HepG2 (cell line): ENCODE results near the gene NEDD8. TPM values are rescaled to one million over a fixed set of nuclear protein-coding genes. Genes with fewer than 3 reads are reported as not detected.
A peak's percentile ranks its signal among the peaks of the same experiment; 100 is the strongest.

ENCODE experiments used
- ATAC-seq: fragments of 200-7000 bp; cut with Tn5 transposase; 3 replicates; pipeline ENCODE4 v1.9.1; 2020; ENCODE audit warnings: mild to moderate bottlenecking, moderate library complexity
- BruUV-seq: library from RNA; stranded (reverse); fragments of 400-500 nt; replicated peaks from 2 replicates; lab custom pipeline; 2021; lab: Mats Ljungman, UMichigan
- CTCF ChIA-PET: fragments of 300-600 bp; formaldehyde crosslinking; extraction: SDS; loops from one replicate; lab custom pipeline; 2021; ENCODE audit warnings: low total read pairs, inconsistent platforms, low intra/inter-chr PET ratio; lab: Yijun Ruan, JAX
- POLR2A ChIA-PET: fragments of 350-600 bp; sonication (Branson Sonifier 250); formaldehyde crosslinking; loops from one replicate; lab custom pipeline; 2020; ENCODE audit warnings: antibody characterized with exemption, inconsistent platforms; lab: Yijun Ruan, JAX
- DNase-seq: peaks from one replicate; pipeline ENCODE4 v3.0.0-alpha.2; 2015; ENCODE audit warnings: low spot score
- FAIRE-seq: peaks from 3 replicates; lab custom pipeline; 2011; peaks lifted over from hg19 to GRCh38; lab: Jason Lieb, UNC
- H2AFZ ChIP-seq: one replicate; pipeline ENCODE4 v1.6.1; 2011; ENCODE audit warnings: low read length, inconsistent platforms
- H3K27ac ChIP-seq: fragments of 300-600 bp; 3 replicates; pipeline ENCODE4 v1.8.0; 2011; ENCODE audit warnings: mixed run types, mild to moderate bottlenecking, mixed read lengths, low read length, inconsistent platforms; ENCODE audit not compliant: insufficient read depth; ENCODE audit errors: extremely low read length
- H3K27me3 ChIP-seq, 2 experiments: fragments of 200-600 bp in 1 of 2; 2 replicates in 1 of 2; 3 replicates in 1 of 2; pipeline versions ENCODE4 v1.6.0 to v1.8.0; 2011; ENCODE audit warnings: low read length in 2 of 2, mild to moderate bottlenecking in 2 of 2, moderate library complexity in 2 of 2, inconsistent platforms in 1 of 2; ENCODE audit not compliant: insufficient read depth in 2 of 2, control insufficient read depth in 1 of 2
- H3K36me3 ChIP-seq, 2 experiments: fragments of 200-600 bp in 1 of 2; replicated peaks in 1 of 2; 2 replicates in 1 of 2; 3 replicates in 1 of 2; pipeline versions ENCODE4 v1.5.1 to v1.8.0; 2011; ENCODE audit warnings: low read length in 2 of 2, inconsistent platforms in 1 of 2; ENCODE audit not compliant: insufficient read depth in 2 of 2, control insufficient read depth in 1 of 2
- H3K4me1 ChIP-seq: 2 replicates; pipeline ENCODE4 v1.5.1; 2012; ENCODE audit warnings: low read length, inconsistent platforms; ENCODE audit not compliant: insufficient read depth
- H3K4me2 ChIP-seq: 2 replicates; pipeline ENCODE4 v1.6.0; 2011; ENCODE audit warnings: low read depth, low read length, inconsistent platforms
- H3K4me3 ChIP-seq, 3 experiments: fragments of 200-600 bp in 1 of 3; sonication (generic), shearing (Covaris generic) in 1 of 3; replicated peaks in 1 of 3; 2 replicates each; pipeline ENCODE4 v1.5.1; 2011 to 2016; ENCODE audit warnings: low read length in 3 of 3, inconsistent platforms in 2 of 3, low read depth in 2 of 3, mild to moderate bottlenecking in 2 of 3, control low read depth in 1 of 3, mixed read lengths in 1 of 3; ENCODE audit not compliant: insufficient read depth in 1 of 3
- H3K79me2 ChIP-seq: one replicate; pipeline ENCODE4 v1.6.1; 2011; ENCODE audit warnings: low read length, inconsistent platforms; ENCODE audit not compliant: insufficient read depth
- H3K9ac ChIP-seq: 2 replicates; pipeline ENCODE4 v1.6.0; 2011; ENCODE audit warnings: mild to moderate bottlenecking, low read depth, low read length, inconsistent platforms; ENCODE audit not compliant: insufficient read depth
- H3K9me3 ChIP-seq: 2 replicates; pipeline ENCODE4 v1.5.1; 2012; ENCODE audit warnings: mild to moderate bottlenecking, low read length
- H4K20me1 ChIP-seq: 2 replicates; pipeline ENCODE4 v1.6.0; 2011; ENCODE audit warnings: inconsistent platforms, mild to moderate bottlenecking, low read length, moderate library complexity; ENCODE audit not compliant: insufficient read depth
- ADNP ChIP-seq: sonication (generic); formaldehyde crosslinking; IDR thresholded peaks from 2 replicates; pipeline ENCODE4 v1.4.0; 2020; ENCODE audit warnings: missing genetic modification reagents
- DMAP1 ChIP-seq: IDR thresholded peaks from 2 replicates; pipeline ENCODE4 v1.6.1; 2016
- KDM6A ChIP-seq: IDR thresholded peaks from 2 replicates; pipeline ENCODE4 v1.6.1; 2016; ENCODE audit warnings: low read depth
- KLF15 ChIP-seq: sonication (generic); formaldehyde crosslinking; IDR thresholded peaks from 2 replicates; pipeline ENCODE4 v1.8.1; 2023; ENCODE audit warnings: borderline replicate concordance, mild to moderate bottlenecking, inconsistent platforms, missing genetic modification reagents, mixed read lengths
- NPAS2 ChIP-seq: sonication (generic); formaldehyde crosslinking; IDR thresholded peaks from 2 replicates; pipeline ENCODE4 v1.8.0; 2022; ENCODE audit warnings: mild to moderate bottlenecking, missing genetic modification reagents, borderline replicate concordance
- PLRG1 ChIP-seq: fragments of 450-650 bp; conservative IDR thresholded peaks from 2 replicates; pipeline ENCODE4 v1.6.1; 2016
- SMARCC2 ChIP-seq: fragments of 450-650 bp; IDR thresholded peaks from 2 replicates; pipeline ENCODE4 v1.6.1; 2017; ENCODE audit warnings: antibody characterized with exemption, mild to moderate bottlenecking
- SP140L ChIP-seq: sonication (generic); formaldehyde crosslinking; IDR thresholded peaks from 2 replicates; pipeline ENCODE4 v1.4.0; 2020; ENCODE audit warnings: missing genetic modification reagents, borderline replicate concordance
- ZFP36L1 ChIP-seq: sonication (generic); formaldehyde crosslinking; IDR thresholded peaks from 2 replicates; pipeline ENCODE4 v1.8.0; 2022; ENCODE audit warnings: mild to moderate bottlenecking, missing genetic modification reagents, moderate library complexity
- ZNF20 ChIP-seq: sonication (generic); formaldehyde crosslinking; IDR thresholded peaks from 2 replicates; pipeline ENCODE4 v1.4.0; 2020; ENCODE audit warnings: mild to moderate bottlenecking, moderate library complexity, missing genetic modification reagents
- ZNF317 ChIP-seq: sonication (generic); formaldehyde crosslinking; IDR thresholded peaks from 2 replicates; pipeline ENCODE4 v1.5.0; 2020; ENCODE audit warnings: mild to moderate bottlenecking, missing genetic modification reagents
- ZNF616 ChIP-seq: sonication (generic); formaldehyde crosslinking; IDR thresholded peaks from 2 replicates; pipeline ENCODE4 v1.5.0; 2020; ENCODE audit warnings: low read depth, mild to moderate bottlenecking, missing genetic modification reagents
- ZNF713 ChIP-seq: sonication (generic); formaldehyde crosslinking; IDR thresholded peaks from 2 replicates; pipeline ENCODE4 v1.4.0; 2020; ENCODE audit warnings: mild to moderate bottlenecking, missing genetic modification reagents
- ZNF883 ChIP-seq: sonication (generic); formaldehyde crosslinking; IDR thresholded peaks from 2 replicates; pipeline ENCODE4 v1.5.1; 2020; ENCODE audit warnings: mild to moderate bottlenecking, missing genetic modification reagents; ENCODE audit errors: not compliant biosample characterization
- WGBS: methylation state at CpG from one replicate; pipeline ENCODE4 v1.1.6; 2017; ENCODE audit warnings: low lambda C conversion rate; 5-methylcytosine and 5-hydroxymethylcytosine counted together
- in situ Hi-C: cut with HindIII; loops from 2 replicates; pipeline ENCODE4 v1.10.0; 2017; ENCODE audit warnings: low pct_unique_long_range_greater_than_20kb; ENCODE audit not compliant: extremely low pct_ligation_motif_present
- intact Hi-C: fragments of 100-400 bp; cut with micrococcal nuclease; formaldehyde crosslinking; loops from one replicate; pipeline ENCODE4 v1.10.0; 2022; ENCODE audit not compliant: unreplicated experiment
- polyA plus RNA-seq, 8 experiments: library from polyadenylated mRNA; depleted of rRNA in 3 of 8; stranded (reverse) in 7 of 8; unstranded in 1 of 8; fragments of >200 nt; fragmentation: Illumina TruSeq in 4 of 8; extraction: Trizol in 4 of 8; gene quantifications; 2 replicates each; pipeline versions ENCODE4 v1.2.1 to v1.2.3, GENCODE V29; 2011 to 2016; ENCODE audit warnings: low read depth in 4 of 8, missing spikeins in 1 of 8, mixed read lengths in 1 of 8; ENCODE audit not compliant: insufficient read depth in 1 of 8
- total RNA-seq, 5 experiments: library from RNA; depleted of rRNA; stranded (reverse); fragments of >200 nt; fragmentation: Illumina TruSeq; extraction: Trizol; gene quantifications; 2 replicates each; pipeline ENCODE4 v1.2.3, GENCODE V29; 2016; ENCODE audit warnings: low read depth in 1 of 5
- TF ChIP-seq, protein P1 (sequence below): sonication (generic); formaldehyde crosslinking; IDR thresholded peaks from 2 replicates; pipeline ENCODE4 v1.4.0; 2020; ENCODE audit warnings: missing genetic modification reagents, borderline replicate concordance
- TF ChIP-seq, protein P2 (sequence below): sonication (generic); formaldehyde crosslinking; IDR thresholded peaks from 2 replicates; pipeline ENCODE4 v1.4.0; 2020; ENCODE audit warnings: missing genetic modification reagents, low read depth, mild to moderate bottlenecking, borderline replicate concordance
- TF ChIP-seq, protein P3 (sequence below): sonication (generic); formaldehyde crosslinking; IDR thresholded peaks from 2 replicates; pipeline ENCODE4 v1.8.0; 2022; ENCODE audit warnings: low read depth, missing genetic modification reagents

Gene NEDD8
- total and polyA plus RNA-seq, 2 of the 13 experiments (the other 11 are each of a cell fraction or from before 2014, with no cell fraction given): 535 to 713 TPM

DNA sequence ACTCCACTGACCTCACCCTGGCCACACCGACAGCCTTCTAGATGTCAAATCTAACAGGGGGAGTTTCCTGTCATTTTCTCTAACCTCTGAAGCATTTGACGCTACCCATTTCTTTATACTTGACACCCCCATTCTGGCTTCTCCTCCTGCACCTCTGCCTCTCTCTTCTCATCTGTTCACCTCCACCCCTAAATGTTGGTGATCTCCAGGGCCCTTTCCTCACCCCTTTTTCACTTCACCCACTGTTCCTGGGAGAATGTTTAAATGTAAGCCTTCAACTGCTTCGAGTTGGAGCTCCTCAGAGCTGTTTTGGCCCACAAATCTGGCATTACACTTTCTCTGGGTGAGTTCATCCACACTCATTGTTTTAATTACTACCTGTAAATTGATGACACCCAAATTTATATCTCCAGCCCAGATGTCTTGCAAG is 39.7 kb upstream of the NEDD8 start (continued):
- peak; percentile 54; the same call in 1 of the 2 replicates for TF ChIP-seq KLF15
- no peak for TF ChIP-seq ADNP
- TF ChIP-seq DMAP1 (CRISPR knock-in tag): no peak
- TF ChIP-seq NPAS2 (CRISPR knock-in tag): no peak
- TF ChIP-seq, protein P1, sequence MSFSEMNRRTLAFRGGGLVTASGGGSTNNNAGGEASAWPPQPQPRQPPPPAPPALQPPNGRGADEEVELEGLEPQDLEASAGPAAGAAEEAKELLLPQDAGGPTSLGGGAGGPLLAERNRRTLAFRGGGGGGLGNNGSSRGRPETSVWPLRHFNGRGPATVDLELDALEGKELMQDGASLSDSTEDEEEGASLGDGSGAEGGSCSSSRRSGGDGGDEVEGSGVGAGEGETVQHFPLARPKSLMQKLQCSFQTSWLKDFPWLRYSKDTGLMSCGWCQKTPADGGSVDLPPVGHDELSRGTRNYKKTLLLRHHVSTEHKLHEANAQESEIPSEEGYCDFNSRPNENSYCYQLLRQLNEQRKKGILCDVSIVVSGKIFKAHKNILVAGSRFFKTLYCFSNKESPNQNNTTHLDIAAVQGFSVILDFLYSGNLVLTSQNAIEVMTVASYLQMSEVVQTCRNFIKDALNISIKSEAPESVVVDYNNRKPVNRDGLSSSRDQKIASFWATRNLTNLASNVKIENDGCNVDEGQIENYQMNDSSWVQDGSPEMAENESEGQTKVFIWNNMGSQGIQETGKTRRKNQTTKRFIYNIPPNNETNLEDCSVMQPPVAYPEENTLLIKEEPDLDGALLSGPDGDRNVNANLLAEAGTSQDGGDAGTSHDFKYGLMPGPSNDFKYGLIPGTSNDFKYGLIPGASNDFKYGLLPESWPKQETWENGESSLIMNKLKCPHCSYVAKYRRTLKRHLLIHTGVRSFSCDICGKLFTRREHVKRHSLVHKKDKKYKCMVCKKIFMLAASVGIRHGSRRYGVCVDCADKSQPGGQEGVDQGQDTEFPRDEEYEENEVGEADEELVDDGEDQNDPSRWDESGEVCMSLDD (CRISPR knock-in tag): no peak
- peak; percentile 16; the same call in 1 of the 2 replicates for TF ChIP-seq ZNF317 (CRISPR knock-in tag)

GRCh38 chr14:24271134-24271833 is 39.1 kb upstream of the NEDD8 start, which contains the start of gene RABGGTA:
TSS of gene RABGGTA (minus strand) at chr14:24271597. CDS start at chr14:24271115, 482 bp downstream.
- peaks cover 22% of the 10 kb centered on the region for H3K4me1 ChIP-seq
- peak within 1 kb of the TSS; percentile 75 for H2AFZ ChIP-seq
- peak; percentile 53; the same call in 1 of the 2 replicates for TF ChIP-seq KDM6A (CRISPR knock-in tag)
- TF ChIP-seq PLRG1: no peak
- TF ChIP-seq ZFP36L1 (CRISPR knock-in tag): peak; percentile 100
- peak; percentile 94 for TF ChIP-seq SP140L (CRISPR knock-in tag)
- no peak for TF ChIP-seq SMARCC2
- peak; percentile 96 for TF ChIP-seq ZNF883
- TF ChIP-seq ZNF20 (CRISPR knock-in tag): peak; percentile 98
- TF ChIP-seq, protein P2, sequence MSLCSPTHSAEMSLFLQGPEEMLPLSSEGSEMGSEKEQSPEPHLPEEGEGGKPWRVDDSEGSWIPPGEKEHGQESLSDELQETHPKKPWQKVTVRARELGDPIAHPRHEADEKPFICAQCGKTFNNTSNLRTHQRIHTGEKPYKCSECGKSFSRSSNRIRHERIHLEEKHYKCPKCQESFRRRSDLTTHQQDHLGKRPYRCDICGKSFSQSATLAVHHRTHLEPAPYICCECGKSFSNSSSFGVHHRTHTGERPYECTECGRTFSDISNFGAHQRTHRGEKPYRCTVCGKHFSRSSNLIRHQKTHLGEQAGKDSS (CRISPR knock-in tag): peak; percentile 99
- peak; percentile 99; the same call in 1 of the 2 replicates for TF ChIP-seq ZNF713 (CRISPR knock-in tag)
- TF ChIP-seq, protein P3, sequence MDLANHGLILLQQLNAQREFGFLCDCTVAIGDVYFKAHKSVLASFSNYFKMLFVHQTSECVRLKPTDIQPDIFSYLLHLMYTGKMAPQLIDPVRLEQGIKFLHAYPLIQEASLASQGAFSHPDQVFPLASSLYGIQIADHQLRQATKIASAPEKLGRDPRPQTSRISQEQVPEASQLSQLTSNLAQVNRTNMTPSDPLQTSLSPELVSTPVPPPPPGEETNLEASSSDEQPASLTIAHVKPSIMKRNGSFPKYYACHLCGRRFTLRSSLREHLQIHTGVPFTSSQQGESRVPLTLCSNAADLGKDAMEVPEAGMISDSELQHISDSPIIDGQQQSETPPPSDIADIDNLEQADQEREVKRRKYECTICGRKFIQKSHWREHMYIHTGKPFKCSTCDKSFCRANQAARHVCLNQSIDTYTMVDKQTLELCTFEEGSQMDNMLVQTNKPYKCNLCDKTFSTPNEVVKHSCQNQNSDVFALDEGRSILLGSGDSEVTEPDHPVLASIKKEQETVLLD: peak; percentile 97
- peak; percentile 97 for TF ChIP-seq ZNF616 (CRISPR knock-in tag)

More at GRCh38 chr14:24271134-24271833, 39.1 kb upstream of the NEDD8 start, which contains the start of gene RABGGTA:
- no TSS peak for BruUV-seq
- peak; percentile 96 for DNase-seq
- intact Hi-C loops: loop anchor here (1.0 to 2.0 kb wide), 4 partner anchors 19 to 54 kb away; partner anchors contain the start of gene MDP1
- Histone ChIP-seq H3K9me3 (no peaks in the 10 kb centered on the region), H3K27ac (peak within 1 kb of the TSS; percentile 92), H3K36me3 (peaks cover 16 to 26% of the 10 kb centered on the region in 2 experiments; a peak in 4 of 5 replicates), H3K4me3 (peak within 1 kb of the TSS; percentile 78 to 96 (median 78)), H3K27me3 (no peaks in the 10 kb centered on the region; a peak in 1 of 5 replicates), H3K4me2 (peak within 1 kb of the TSS; percentile 97), H3K79me2 (peaks cover 7% of the 10 kb centered on the region), H3K9ac (peak within 1 kb of the TSS; percentile 98), H4K20me1 (no peaks in the 10 kb centered on the region)
- FAIRE-seq: peak; percentile 76
- ChIA-PET POLR2A (interaction anchor here (0.6 to 16.5 kb wide), 55 partner anchors 9 to 1434 kb away, joined by 3 to 435 read pairs (median 7); partner anchors contain the start of genes AJUBA, BCL2L2, CARMIL3 and CBLN3), CTCF (interaction anchor here (0.6 to 2.8 kb wide), 4 partner anchors 26 to 76 kb away, joined by 3 to 33 read pairs (median 10); partner anchors contain the start of genes MDP1 and TINF2)
- WGBS: 1% methylated on average over 61 of the region's 61 CpGs
- in situ Hi-C loops: no loop called here
- peak; percentile 95 for ATAC-seq
